ENCODE data around the gene SH3BP2.

SH3BP2 gene

GRCh38 chr4:2802618-2803531 lies 10.0 kb downstream of the SH3BP2 start:
- H3K27ac ChIP-seq (ENCODE audit: low read length): no peak overlapping the region

GRCh38 chr4:2803624-2804448 lies 11.0 kb downstream of the SH3BP2 start:
- no peak overlapping the region for H3K9ac ChIP-seq (ENCODE audit: low read length)
- H3K36me3 ChIP-seq (ENCODE audit: control insufficient read depth, low read depth, low read length): no peaks in the 10 kb centered on the region
- peaks cover 8% of the 10 kb centered on the region for H3K4me1 ChIP-seq (ENCODE audit: control insufficient read depth, low read depth, low read length)
- H3K9me3 ChIP-seq (ENCODE audit: control insufficient read depth, low read depth, low read length): no peaks in the 10 kb centered on the region
- no peak overlapping the region for H3K27ac ChIP-seq (ENCODE audit: low read length)
- no peaks in the 10 kb centered on the region for H3K27me3 ChIP-seq (ENCODE audit: control insufficient read depth, insufficient read depth, low read length)
- H3K4me3 ChIP-seq (ENCODE audit: low read length): no peak overlapping the region

More at GRCh38 chr4:2802618-2803531, 10.0 kb downstream of the SH3BP2 start:
- Histone ChIP-seq H3K4me3 (ENCODE audit: low read length) (no peak overlapping the region), H3K27me3 (ENCODE audit: control insufficient read depth, insufficient read depth, low read length) (no peaks in the 10 kb centered on the region), H3K9ac (ENCODE audit: low read length) (no peak overlapping the region), H3K9me3 (ENCODE audit: control insufficient read depth, low read depth, low read length) (no peaks in the 10 kb centered on the region), H3K36me3 (ENCODE audit: control insufficient read depth, low read depth, low read length) (no peaks in the 10 kb centered on the region), H3K4me1 (ENCODE audit: control insufficient read depth, low read depth, low read length) (peaks cover 8% of the 10 kb centered on the region)

- no peak overlapping the region for H3K9ac ChIP-seq (ENCODE audit: low read length)
- peaks cover 8% of the 10 kb centered on the region for H3K4me1 ChIP-seq (ENCODE audit: control insufficient read depth, low read depth, low read length)
- no peaks in the 10 kb centered on the region for H3K36me3 ChIP-seq (ENCODE audit: control insufficient read depth, low read depth, low read length)
Observed at GRCh38 chr4:2804449-2804972, 11.6 kb downstream of the SH3BP2 start.

GRCh38 chr4:2804973-2805501 lies 12.2 kb downstream of the SH3BP2 start:
- H3K36me3 ChIP-seq (ENCODE audit: control insufficient read depth, low read depth, low read length): no peaks in the 10 kb centered on the region
- H3K9ac ChIP-seq (ENCODE audit: low read length): no peak overlapping the region
- H3K4me3 ChIP-seq (ENCODE audit: low read length): no peak overlapping the region
- H3K27me3 ChIP-seq (ENCODE audit: control insufficient read depth, insufficient read depth, low read length): no peaks in the 10 kb centered on the region
- H3K4me1 ChIP-seq (ENCODE audit: control insufficient read depth, low read depth, low read length): peaks cover 8% of the 10 kb centered on the region
- no peak overlapping the region for H3K27ac ChIP-seq (ENCODE audit: low read length)
- no peaks in the 10 kb centered on the region for H3K9me3 ChIP-seq (ENCODE audit: control insufficient read depth, low read depth, low read length)

More at GRCh38 chr4:2804449-2804972, 11.6 kb downstream of the SH3BP2 start:
- Histone ChIP-seq H3K4me3 (ENCODE audit: low read length) (no peak overlapping the region), H3K27me3 (ENCODE audit: control insufficient read depth, insufficient read depth, low read length) (no peaks in the 10 kb centered on the region), H3K9me3 (ENCODE audit: control insufficient read depth, low read depth, low read length) (no peaks in the 10 kb centered on the region), H3K27ac (ENCODE audit: low read length) (no peak overlapping the region)

- Histone ChIP-seq H3K9me3 (ENCODE audit: control insufficient read depth, low read depth, low read length) (no peaks in the 10 kb centered on the region), H3K4me1 (ENCODE audit: control insufficient read depth, low read depth, low read length) (peaks cover 4% of the 10 kb centered on the region), H3K4me3 (ENCODE audit: low read length) (no peak overlapping the region), H3K27me3 (ENCODE audit: control insufficient read depth, insufficient read depth, low read length) (no peaks in the 10 kb centered on the region), H3K36me3 (ENCODE audit: control insufficient read depth, low read depth, low read length) (no peaks in the 10 kb centered on the region), H3K27ac (ENCODE audit: low read length) (no peak overlapping the region), H3K9ac (ENCODE audit: low read length) (no peak overlapping the region)
Observed at GRCh38 chr4:2805712-2806389, 13.0 kb downstream of the SH3BP2 start.

GRCh38 chr4:2806390-2807355 lies 13.8 kb downstream of the SH3BP2 start:
- peaks cover 2% of the 10 kb centered on the region for H3K4me1 ChIP-seq (ENCODE audit: control insufficient read depth, low read depth, low read length)
- no peak overlapping the region for H3K27ac ChIP-seq (ENCODE audit: low read length)
- H3K4me3 ChIP-seq (ENCODE audit: low read length): no peak overlapping the region
- H3K36me3 ChIP-seq (ENCODE audit: control insufficient read depth, low read depth, low read length): no peaks in the 10 kb centered on the region
- H3K27me3 ChIP-seq (ENCODE audit: control insufficient read depth, insufficient read depth, low read length): no peaks in the 10 kb centered on the region
- no peaks in the 10 kb centered on the region for H3K9me3 ChIP-seq (ENCODE audit: control insufficient read depth, low read depth, low read length)
- H3K9ac ChIP-seq (ENCODE audit: low read length): no peak overlapping the region

GRCh38 chr4:2807571-2807970 lies 14.7 kb downstream of the SH3BP2 start:
- Histone ChIP-seq H3K27ac (ENCODE audit: low read length) (no peak overlapping the region), H3K9ac (ENCODE audit: low read length) (no peak overlapping the region), H3K9me3 (ENCODE audit: control insufficient read depth, low read depth, low read length) (no peaks in the 10 kb centered on the region), H3K36me3 (ENCODE audit: control insufficient read depth, low read depth, low read length) (no peaks in the 10 kb centered on the region), H3K27me3 (ENCODE audit: control insufficient read depth, insufficient read depth, low read length) (no peaks in the 10 kb centered on the region), H3K4me1 (ENCODE audit: control insufficient read depth, low read depth, low read length) (peaks cover 6% of the 10 kb centered on the region), H3K4me3 (ENCODE audit: low read length) (no peak overlapping the region)

- Histone ChIP-seq H3K27me3 (ENCODE audit: control insufficient read depth, insufficient read depth, low read length) (no peaks in the 10 kb centered on the region), H3K4me3 (ENCODE audit: low read length) (no peak overlapping the region), H3K27ac (ENCODE audit: low read length) (no peak overlapping the region), H3K9ac (ENCODE audit: low read length) (no peak overlapping the region), H3K4me1 (ENCODE audit: control insufficient read depth, low read depth, low read length) (peaks cover 6% of the 10 kb centered on the region), H3K9me3 (ENCODE audit: control insufficient read depth, low read depth, low read length) (no peaks in the 10 kb centered on the region), H3K36me3 (ENCODE audit: control insufficient read depth, low read depth, low read length) (no peaks in the 10 kb centered on the region)
Observed at GRCh38 chr4:2808001-2808400, 15.1 kb downstream of the SH3BP2 start.

GRCh38 chr4:2809610-2810180 lies 16.8 kb downstream of the SH3BP2 start:
- H3K4me1 ChIP-seq (ENCODE audit: control insufficient read depth, low read depth, low read length): peaks cover 6% of the 10 kb centered on the region
- H3K9ac ChIP-seq (ENCODE audit: low read length): no peak overlapping the region

GRCh38 chr4:2810388-2810787 lies 17.5 kb downstream of the SH3BP2 start:
- Histone ChIP-seq H3K4me1 (ENCODE audit: control insufficient read depth, low read depth, low read length) (peaks cover 6% of the 10 kb centered on the region), H3K27ac (ENCODE audit: low read length) (no peak overlapping the region), H3K4me3 (ENCODE audit: low read length) (no peak overlapping the region), H3K9me3 (ENCODE audit: control insufficient read depth, low read depth, low read length) (no peaks in the 10 kb centered on the region), H3K36me3 (ENCODE audit: control insufficient read depth, low read depth, low read length) (no peaks in the 10 kb centered on the region), H3K27me3 (ENCODE audit: control insufficient read depth, insufficient read depth, low read length) (no peaks in the 10 kb centered on the region), H3K9ac (ENCODE audit: low read length) (no peak overlapping the region)

More at GRCh38 chr4:2809610-2810180, 16.8 kb downstream of the SH3BP2 start:
- H3K36me3 ChIP-seq (ENCODE audit: control insufficient read depth, low read depth, low read length): no peaks in the 10 kb centered on the region
- no peak overlapping the region for H3K4me3 ChIP-seq (ENCODE audit: low read length)
- no peaks in the 10 kb centered on the region for H3K9me3 ChIP-seq (ENCODE audit: control insufficient read depth, low read depth, low read length)
- no peak overlapping the region for H3K27ac ChIP-seq (ENCODE audit: low read length)
- H3K27me3 ChIP-seq (ENCODE audit: control insufficient read depth, insufficient read depth, low read length): no peaks in the 10 kb centered on the region
